Smooth muscle cell (in vitro differentiated cells): ENCODE data around the gene ARL11. TPM values are rescaled to one million over a fixed set of nuclear protein-coding genes. Genes with fewer than 3 reads are reported as not detected.

Source experiments
- DNase-seq: peaks from one replicate; lab custom pipeline; 2025; ENCODE audit not compliant: unreplicated experiment; lab: John Stamatoyannopoulos, UW
- H2AFZ ChIP-seq: fragments of 200-600 bp; sonication (generic); 2 replicates; pipeline ENCODE4 v1.6.0; 2016; ENCODE audit warnings: antibody characterized with exemption, low read depth, mild to moderate bottlenecking
- H3F3A ChIP-seq: fragments of 200-600 bp; sonication (generic); 2 replicates; pipeline ENCODE4 v1.6.0; 2017; ENCODE audit warnings: antibody characterized with exemption, low read depth
- H3K27ac ChIP-seq: fragments of 200-600 bp; sonication (generic); 2 replicates; pipeline ENCODE4 v1.5.1; 2016; ENCODE audit warnings: low read depth, mild to moderate bottlenecking
- H3K27me3 ChIP-seq: fragments of 200-600 bp; sonication (generic); 2 replicates; pipeline ENCODE4 v1.6.1; 2016; ENCODE audit warnings: low read depth, mild to moderate bottlenecking
- H3K36me3 ChIP-seq: fragments of 200-600 bp; sonication (generic); 2 replicates; pipeline ENCODE4 v1.5.1; 2016; ENCODE audit warnings: low read depth
- H3K4me1 ChIP-seq: fragments of 200-600 bp; sonication (generic); 2 replicates; pipeline ENCODE4 v1.5.1; 2016; ENCODE audit warnings: low read depth
- H3K4me2 ChIP-seq: fragments of 200-600 bp; sonication (generic); 2 replicates; pipeline ENCODE4 v1.6.0; 2016; ENCODE audit warnings: mild to moderate bottlenecking
- H3K4me3 ChIP-seq: fragments of 200-600 bp; sonication (generic); 2 replicates; pipeline ENCODE4 v1.5.1; 2016; ENCODE audit warnings: mild to moderate bottlenecking
- H3K79me2 ChIP-seq: fragments of 200-600 bp; sonication (generic); 2 replicates; pipeline ENCODE4 v1.6.0; 2016; ENCODE audit warnings: low read depth, mild to moderate bottlenecking
- H3K9ac ChIP-seq: fragments of 200-600 bp; sonication (generic); 2 replicates; pipeline ENCODE4 v1.6.0; 2016; ENCODE audit warnings: low read depth
- H3K9me3 ChIP-seq: fragments of 200-600 bp; sonication (generic); replicated peaks from 2 replicates; pipeline ENCODE4 v1.5.1; 2016; ENCODE audit warnings: low read depth
- H4K20me1 ChIP-seq: fragments of 200-600 bp; sonication (generic); 2 replicates; pipeline ENCODE4 v1.6.0; 2016; ENCODE audit warnings: low read depth
- WGBS: methylation state at CpG from one replicate; pipeline ENCODE4 v1.1.7; 2016; ENCODE audit warnings: low lambda C conversion rate; 5-methylcytosine and 5-hydroxymethylcytosine counted together
- polyA plus RNA-seq: library from polyadenylated mRNA; unstranded; fragments of >200 nt; fragmentation: Nextera tagmentation; extraction: Ambion mirVana; gene quantifications from 2 replicates; pipeline ENCODE4 v1.2.1, GENCODE V29; 2016
- total RNA-seq: library from RNA; depleted of rRNA; stranded (reverse); fragments of >200 nt; gene quantifications from 2 replicates; pipeline ENCODE4 v1.2.3, GENCODE V29; 2014
- TF ChIP-seq, protein P1 (sequence below): fragments of 200-600 bp; sonication (generic); IDR thresholded peaks from 2 replicates; pipeline ENCODE4 v1.5.1; 2017; ENCODE audit warnings: borderline replicate concordance, mild to moderate bottlenecking, antibody characterized with exemption; ENCODE audit not compliant: insufficient read depth, poor library complexity, severe bottlenecking

The ARL11 gene
- 0.13 TPM in 1 of 2 replicates, not detected in the other for total RNA-seq
- 0.17 TPM in 1 of 2 replicates, not detected in the other for polyA plus RNA-seq

DNA sequence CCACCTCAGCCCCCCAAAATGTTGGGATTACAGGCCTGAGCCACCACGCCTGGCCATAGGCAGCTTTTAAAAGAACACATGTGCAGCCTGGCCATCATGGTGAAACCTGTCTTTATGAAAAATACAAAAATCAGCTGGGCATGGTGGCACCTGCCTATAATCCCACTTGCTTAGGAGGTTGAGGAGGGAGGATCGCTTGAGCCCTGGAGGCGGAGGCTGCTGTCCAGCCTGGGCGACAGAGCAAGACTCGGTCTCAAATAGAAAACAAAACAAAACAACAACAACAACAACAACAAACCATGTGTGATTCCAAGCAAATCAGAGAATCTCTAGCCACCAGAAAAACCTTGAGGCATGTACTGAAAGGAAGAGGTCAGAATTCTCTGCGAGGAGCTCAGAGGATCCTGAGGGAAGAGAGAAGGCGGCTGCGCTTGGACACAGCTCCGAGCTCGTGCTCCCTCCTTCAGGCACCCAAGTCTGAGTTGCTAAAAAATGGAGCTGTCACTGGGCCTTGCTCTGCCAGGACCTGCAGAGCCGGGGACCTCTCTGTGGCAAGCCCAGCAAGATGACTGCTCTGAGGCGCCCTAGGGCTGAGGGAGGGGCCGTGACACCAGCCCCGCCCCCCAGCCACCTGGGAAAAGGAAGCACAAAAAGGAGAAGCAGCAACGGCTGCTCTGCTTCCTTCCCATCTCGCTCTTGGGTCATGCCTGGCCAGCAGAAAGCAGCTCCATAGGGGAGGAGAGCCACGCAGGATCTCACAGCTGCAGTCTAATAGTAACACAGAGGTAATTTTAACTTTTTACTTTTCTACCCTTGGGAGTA, at the start of gene ARL11:
Gene ARL11, plus strand, starts transcription at position 677 of the 822 bp plus-strand sequence. CDS start 1,941 bp downstream, outside the sequence.
- DNase-seq: no peak
- H2AFZ ChIP-seq: peak within 1 kb of the TSS; percentile 1

DNA sequence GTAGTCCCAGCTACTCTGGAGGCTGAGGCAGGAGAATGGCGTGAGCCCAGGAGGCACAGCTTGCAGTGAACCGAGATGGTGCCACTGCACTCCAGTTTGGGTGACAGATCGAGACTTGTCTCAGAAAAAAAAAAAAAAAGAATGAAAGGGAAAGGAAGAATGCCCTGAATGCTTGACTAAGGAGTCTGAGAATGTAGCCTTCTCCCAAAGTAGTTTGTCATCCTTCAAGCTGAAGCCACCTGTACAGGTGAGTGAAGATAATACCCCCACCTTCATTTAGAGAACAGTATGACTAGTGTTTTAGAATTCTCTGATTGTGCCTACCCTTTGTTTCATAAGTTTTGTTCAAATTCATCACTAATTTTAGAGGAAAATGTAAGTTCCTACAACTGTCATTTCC, 48.8 kb upstream of the ARL11 start:
- Histone ChIP-seq H3K9me3 (no peaks in the 10 kb centered on the region), H3K27ac (no peak overlapping the region), H3K4me2 (no peak overlapping the region), H2AFZ (no peak overlapping the region), H3K79me2 (peaks cover 5% of the 10 kb centered on the region), H3K4me1 (peaks cover 6% of the 10 kb centered on the region), H4K20me1 (no peaks in the 10 kb centered on the region), H3K27me3 (no peaks in the 10 kb centered on the region), H3K4me3 (no peak overlapping the region), H3K36me3 (no peaks in the 10 kb centered on the region), H3F3A (no peaks in the 10 kb centered on the region), H3K9ac (no peak overlapping the region)
- TF ChIP-seq, protein P1, sequence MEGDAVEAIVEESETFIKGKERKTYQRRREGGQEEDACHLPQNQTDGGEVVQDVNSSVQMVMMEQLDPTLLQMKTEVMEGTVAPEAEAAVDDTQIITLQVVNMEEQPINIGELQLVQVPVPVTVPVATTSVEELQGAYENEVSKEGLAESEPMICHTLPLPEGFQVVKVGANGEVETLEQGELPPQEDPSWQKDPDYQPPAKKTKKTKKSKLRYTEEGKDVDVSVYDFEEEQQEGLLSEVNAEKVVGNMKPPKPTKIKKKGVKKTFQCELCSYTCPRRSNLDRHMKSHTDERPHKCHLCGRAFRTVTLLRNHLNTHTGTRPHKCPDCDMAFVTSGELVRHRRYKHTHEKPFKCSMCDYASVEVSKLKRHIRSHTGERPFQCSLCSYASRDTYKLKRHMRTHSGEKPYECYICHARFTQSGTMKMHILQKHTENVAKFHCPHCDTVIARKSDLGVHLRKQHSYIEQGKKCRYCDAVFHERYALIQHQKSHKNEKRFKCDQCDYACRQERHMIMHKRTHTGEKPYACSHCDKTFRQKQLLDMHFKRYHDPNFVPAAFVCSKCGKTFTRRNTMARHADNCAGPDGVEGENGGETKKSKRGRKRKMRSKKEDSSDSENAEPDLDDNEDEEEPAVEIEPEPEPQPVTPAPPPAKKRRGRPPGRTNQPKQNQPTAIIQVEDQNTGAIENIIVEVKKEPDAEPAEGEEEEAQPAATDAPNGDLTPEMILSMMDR: no peak
- 68% methylated on average over 3 of the region's 3 CpGs for WGBS
- DNase-seq: no peak

More for the DNA sequence above, at the start of gene ARL11:
- WGBS: 60% methylated on average over 17 of the region's 17 CpGs
- Histone ChIP-seq H3K27me3 (no peaks in the 10 kb centered on the region), H3K4me3 (no peak within 1 kb of the TSS), H3K27ac (no peak within 1 kb of the TSS), H3K79me2 (no peaks in the 10 kb centered on the region), H3F3A (no peaks in the 10 kb centered on the region), H3K4me2 (no peak within 1 kb of the TSS), H3K4me1 (peaks cover 8% of the 10 kb centered on the region), H3K9ac (no peak within 1 kb of the TSS), H3K36me3 (no peaks in the 10 kb centered on the region), H3K9me3 (no peaks in the 10 kb centered on the region), H4K20me1 (no peaks in the 10 kb centered on the region)
- TF ChIP-seq, protein P1: no peak

DNA sequence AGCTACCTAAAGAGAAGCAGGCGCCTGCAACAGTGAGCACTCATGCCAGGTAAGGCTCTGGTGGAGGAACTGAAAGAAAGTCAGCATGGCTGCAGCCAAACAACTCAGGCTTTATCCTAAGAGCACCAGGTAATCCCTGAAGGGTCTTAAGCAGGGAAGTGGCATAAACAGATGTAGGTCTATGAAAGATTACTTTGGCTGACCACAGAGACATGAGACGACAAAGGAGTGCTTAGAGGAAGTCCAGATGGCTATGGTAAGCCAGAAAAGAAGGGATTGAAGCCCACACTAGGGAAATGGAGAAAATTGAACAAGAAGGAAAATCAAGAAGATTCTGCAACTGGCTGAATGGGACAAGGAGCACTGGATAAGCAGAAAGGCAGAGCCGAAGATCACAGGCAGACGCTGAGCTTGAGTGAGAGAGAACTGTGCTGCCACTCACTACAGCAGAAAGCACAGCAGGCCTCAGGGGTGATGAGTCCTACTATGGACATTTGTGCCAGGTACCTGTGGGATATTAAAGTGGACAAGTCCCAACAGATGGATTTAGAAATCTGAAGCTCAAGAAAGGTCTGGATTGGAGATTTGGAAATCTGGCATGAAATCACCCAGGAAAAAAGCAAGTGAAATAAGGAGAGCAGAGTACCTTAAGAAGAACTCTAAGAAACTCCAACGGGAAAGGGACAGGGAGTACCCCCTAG, 47.2 kb upstream of the ARL11 start:
- H3K9ac ChIP-seq: no peak overlapping the region
- no peaks in the 10 kb centered on the region for H3F3A ChIP-seq
- H4K20me1 ChIP-seq: no peaks in the 10 kb centered on the region
- H3K4me3 ChIP-seq: no peak overlapping the region
- TF ChIP-seq, protein P1: no peak
- no peaks in the 10 kb centered on the region for H3K9me3 ChIP-seq
- H3K79me2 ChIP-seq: peaks cover 5% of the 10 kb centered on the region
- no peaks in the 10 kb centered on the region for H3K36me3 ChIP-seq
- 86% methylated on average over 5 of the region's 5 CpGs for WGBS
- no peak overlapping the region for H2AFZ ChIP-seq
- no peak overlapping the region for H3K27ac ChIP-seq
- peaks cover 10% of the 10 kb centered on the region for H3K4me1 ChIP-seq
- H3K27me3 ChIP-seq: no peaks in the 10 kb centered on the region
- no peak overlapping the region for H3K4me2 ChIP-seq
- DNase-seq: no peak
